ENCODE results near the gene HOXC9.

Gene HOXC9

DNA sequence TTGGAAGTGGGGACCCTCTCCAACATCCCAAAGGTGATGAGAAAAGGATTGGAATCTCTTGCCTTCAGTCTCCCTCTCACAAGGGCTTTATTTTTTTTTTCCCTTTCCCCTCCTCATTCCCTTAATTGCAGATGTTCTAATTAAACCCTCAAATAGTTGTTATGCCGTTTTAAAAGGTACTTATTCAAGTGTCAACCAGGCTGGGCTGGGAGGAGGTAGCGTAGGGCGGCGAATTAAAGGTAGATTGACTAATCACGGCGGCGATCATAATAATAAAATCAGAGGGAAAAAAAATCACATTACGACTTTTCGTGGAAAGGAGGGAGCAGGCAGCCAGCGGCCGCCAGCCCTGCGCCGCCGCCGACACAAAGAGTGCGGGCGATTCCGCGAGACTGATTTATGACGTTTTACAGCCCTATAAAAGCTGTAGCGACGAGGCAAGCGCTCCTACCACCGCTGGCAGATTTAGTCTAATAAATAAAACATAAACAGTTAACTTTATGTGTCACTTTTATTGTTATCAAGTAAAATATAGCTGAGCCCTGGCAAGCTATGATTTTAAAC is 52.0 kb downstream of the HOXC9 start (continued):
- TF ChIP-seq, protein P1, sequence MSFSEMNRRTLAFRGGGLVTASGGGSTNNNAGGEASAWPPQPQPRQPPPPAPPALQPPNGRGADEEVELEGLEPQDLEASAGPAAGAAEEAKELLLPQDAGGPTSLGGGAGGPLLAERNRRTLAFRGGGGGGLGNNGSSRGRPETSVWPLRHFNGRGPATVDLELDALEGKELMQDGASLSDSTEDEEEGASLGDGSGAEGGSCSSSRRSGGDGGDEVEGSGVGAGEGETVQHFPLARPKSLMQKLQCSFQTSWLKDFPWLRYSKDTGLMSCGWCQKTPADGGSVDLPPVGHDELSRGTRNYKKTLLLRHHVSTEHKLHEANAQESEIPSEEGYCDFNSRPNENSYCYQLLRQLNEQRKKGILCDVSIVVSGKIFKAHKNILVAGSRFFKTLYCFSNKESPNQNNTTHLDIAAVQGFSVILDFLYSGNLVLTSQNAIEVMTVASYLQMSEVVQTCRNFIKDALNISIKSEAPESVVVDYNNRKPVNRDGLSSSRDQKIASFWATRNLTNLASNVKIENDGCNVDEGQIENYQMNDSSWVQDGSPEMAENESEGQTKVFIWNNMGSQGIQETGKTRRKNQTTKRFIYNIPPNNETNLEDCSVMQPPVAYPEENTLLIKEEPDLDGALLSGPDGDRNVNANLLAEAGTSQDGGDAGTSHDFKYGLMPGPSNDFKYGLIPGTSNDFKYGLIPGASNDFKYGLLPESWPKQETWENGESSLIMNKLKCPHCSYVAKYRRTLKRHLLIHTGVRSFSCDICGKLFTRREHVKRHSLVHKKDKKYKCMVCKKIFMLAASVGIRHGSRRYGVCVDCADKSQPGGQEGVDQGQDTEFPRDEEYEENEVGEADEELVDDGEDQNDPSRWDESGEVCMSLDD (tag by site-specific recombination; IDR thresholded peaks at IDR 0.05), result no peak
- TF ChIP-seq ZNF776 (tag by site-specific recombination; IDR thresholded peaks at IDR 0.05; ENCODE audit: borderline replicate concordance), result no peak
- peak; percentile 94 for TF ChIP-seq ZNF362 (tag by site-specific recombination; IDR thresholded peaks at IDR 0.05)
- no peak for TF ChIP-seq SALL2 (tag by site-specific recombination; IDR thresholded peaks at IDR 0.05; ENCODE audit: borderline replicate concordance)
- TF ChIP-seq ZBTB8A (tag by site-specific recombination; IDR thresholded peaks at IDR 0.05), result peak; percentile 85
- TF ChIP-seq ZNF37A (tag by site-specific recombination; IDR thresholded peaks at IDR 0.05), result no peak
- no peak for TF ChIP-seq ZNF548 (tag by site-specific recombination; IDR thresholded peaks at IDR 0.05)

DNA sequence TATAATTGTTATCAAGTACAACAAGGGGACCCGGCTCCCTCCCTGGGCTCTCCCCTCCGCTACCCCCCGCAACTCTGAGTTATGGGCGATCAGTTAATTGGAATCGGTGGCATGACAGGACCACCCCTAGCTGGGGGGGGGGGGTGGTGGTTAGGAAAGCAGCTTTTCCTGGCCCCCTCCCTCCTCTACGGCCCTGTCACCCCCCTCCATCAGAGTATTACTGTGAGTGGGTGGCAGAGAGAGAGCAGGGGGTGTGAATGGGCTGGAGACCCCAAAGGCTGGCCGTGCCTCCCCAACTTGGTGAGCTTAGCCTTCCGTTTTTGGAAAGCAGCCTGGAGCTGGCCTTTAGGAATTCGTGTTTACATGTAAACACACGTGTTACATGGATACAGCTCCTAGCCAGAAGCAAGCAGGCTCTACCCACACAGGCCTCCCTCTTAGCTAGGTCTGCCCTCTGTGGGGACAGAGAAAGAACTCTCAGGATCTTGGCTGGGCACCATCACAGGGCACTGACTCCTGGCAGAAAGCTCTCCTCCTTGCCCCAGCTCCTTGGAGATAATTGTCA is 52.6 kb downstream of the HOXC9 start:
- Histone ChIP-seq H3K4me3 (ENCODE audit: low read depth, low read length) (no peak overlapping the region), H3K27ac (ENCODE audit: extremely low read depth, low read depth, low read length) (peak overlapping the region; percentile 99), H3K4me1 (ENCODE audit: control insufficient read depth, insufficient read depth, low read length) (peaks cover 68% of the 10 kb centered on the region), H3K36me3 (ENCODE audit: control insufficient read depth in 2 of 2, insufficient read depth in 1 of 2, low read length in 2 of 2) (peaks cover 4 to 26% of the 10 kb centered on the region in 2 experiments), H3K9me3 (ENCODE audit: control insufficient read depth, insufficient read depth, low read depth, low read length) (no peaks in the 10 kb centered on the region)
- ChIA-PET POLR2A (interaction anchor here (0.7 to 3.3 kb wide), 6 partner anchors 12 to 427 kb away, joined by 4 to 18 read pairs (median 8); partner anchors contain the start of genes HOXC5 and HOXC8), CTCF (interaction anchor here (0.6 to 2.1 kb wide), 11 partner anchors 8 to 327 kb away, joined by 3 to 12 read pairs (median 4); no protein-coding TSS in a partner anchor)
- no peak for TF ChIP-seq ZNF335 (tag by site-specific recombination; conservative IDR thresholded peaks at IDR 0.05)
- TF ChIP-seq ZNF571 (tag by site-specific recombination; IDR thresholded peaks at IDR 0.05), result no peak
- no peak for TF ChIP-seq KLF16 (tag by site-specific recombination; IDR thresholded peaks at IDR 0.05)
- no peak for TF ChIP-seq ZNF324 (tag by site-specific recombination; IDR thresholded peaks at IDR 0.05)
- peak; percentile 8; the same call in 1 of the 2 replicates for TF ChIP-seq YY1 (tag by site-specific recombination; IDR thresholded peaks at IDR 0.05)
- TF ChIP-seq SP3 (tag by site-specific recombination; IDR thresholded peaks at IDR 0.05), result no peak
- TF ChIP-seq ZSCAN30 (tag by site-specific recombination; IDR thresholded peaks at IDR 0.05), result no peak
- no peak for TF ChIP-seq ZNF670 (tag by site-specific recombination; IDR thresholded peaks at IDR 0.05; ENCODE audit: low read depth)
- TF ChIP-seq PRDM6 (tag by site-specific recombination; IDR thresholded peaks at IDR 0.05), result no peak; the same call in 1 of the 2 replicates
- no peak for TF ChIP-seq MZF1 (tag by site-specific recombination; IDR thresholded peaks at IDR 0.05; ENCODE audit: borderline replicate concordance)
- no peak for TF ChIP-seq ZNF701 (tag by site-specific recombination; IDR thresholded peaks at IDR 0.05)
- TF ChIP-seq ZNF510 (tag by site-specific recombination; IDR thresholded peaks at IDR 0.05; ENCODE audit: insufficient replicate concordance), result no peak
- no peak for TF ChIP-seq ZNF837 (tag by site-specific recombination; IDR thresholded peaks at IDR 0.05)
- no peak for TF ChIP-seq ZNF239 (tag by site-specific recombination; IDR thresholded peaks at IDR 0.05)
- no peak for TF ChIP-seq ZNF169 (tag by site-specific recombination; IDR thresholded peaks at IDR 0.05)
- no peak for TF ChIP-seq ZNF561 (tag by site-specific recombination; IDR thresholded peaks at IDR 0.05; ENCODE audit: borderline replicate concordance)
- 0 out of 2 replicates have a peak, but pooled peaks have one; percentile 3 for TF ChIP-seq ZNF184 (tag by site-specific recombination; IDR thresholded peaks at IDR 0.05)
- 0 out of 2 replicates have a peak, but pooled peaks have one; percentile 40 for TF ChIP-seq ZBTB7A (tag by site-specific recombination; IDR thresholded peaks at IDR 0.05; ENCODE audit: low read depth)
- TF ChIP-seq, protein P2, sequence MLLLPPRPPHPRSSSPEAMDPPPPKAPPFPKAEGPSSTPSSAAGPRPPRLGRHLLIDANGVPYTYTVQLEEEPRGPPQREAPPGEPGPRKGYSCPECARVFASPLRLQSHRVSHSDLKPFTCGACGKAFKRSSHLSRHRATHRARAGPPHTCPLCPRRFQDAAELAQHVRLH (tag by site-specific recombination; IDR thresholded peaks at IDR 0.05), result no peak
- 0 out of 2 replicates have a peak, but pooled peaks have one; percentile 21 for TF ChIP-seq ZXDB (tag by site-specific recombination; IDR thresholded peaks at IDR 0.05)
- no peak; the same call in 1 of the 2 replicates for TF ChIP-seq OSR2 (tag by site-specific recombination; IDR thresholded peaks at IDR 0.05)
- no peak for TF ChIP-seq ZNF549 (tag by site-specific recombination; IDR thresholded peaks at IDR 0.05)
- no peak for TF ChIP-seq ZNF639 (tag by site-specific recombination; IDR thresholded peaks at IDR 0.05)
- TF ChIP-seq ZNF654 (tag by site-specific recombination; IDR thresholded peaks at IDR 0.05; ENCODE audit: low read depth), result no peak

Data from HEK293 (cell line).